Effector memory CD4-positive, alpha-beta T cell (primary cell): ENCODE measurements around the gene PPP1R13B.

ENCODE experiments used
- DNase-seq, 3 donors: peaks; one replicate each; pipeline ENCODE4 v3.0.0-alpha.2; 2020
- H3K27ac ChIP-seq: 2 replicates; pipeline ENCODE4 v1.7.0; 2013; ENCODE audit warnings: mild to moderate bottlenecking, low read length, moderate library complexity; ENCODE audit not compliant: insufficient read depth, poor library complexity, severe bottlenecking
- H3K27me3 ChIP-seq: replicated peaks from 2 replicates; pipeline ENCODE4 v1.7.0; 2013; ENCODE audit warnings: mild to moderate bottlenecking, low read length; ENCODE audit not compliant: insufficient read depth, control insufficient read depth, poor library complexity, severe bottlenecking
- H3K36me3 ChIP-seq: 2 replicates; pipeline ENCODE4 v1.7.0; 2013; ENCODE audit warnings: mild to moderate bottlenecking, low read length, moderate library complexity; ENCODE audit not compliant: control insufficient read depth, insufficient read depth
- H3K4me1 ChIP-seq: 2 replicates; pipeline ENCODE4 v1.7.0; 2013; ENCODE audit warnings: low read length, mild to moderate bottlenecking; ENCODE audit not compliant: control insufficient read depth, insufficient read depth, poor library complexity, severe bottlenecking
- H3K4me3 ChIP-seq: 2 replicates; pipeline ENCODE4 v1.7.0; 2013; ENCODE audit warnings: low read length, low read depth, mild to moderate bottlenecking; ENCODE audit not compliant: insufficient read depth, poor library complexity, severe bottlenecking
- H3K9me3 ChIP-seq: 2 replicates; pipeline ENCODE4 v1.7.0; 2013; ENCODE audit warnings: mild to moderate bottlenecking, low read length, moderate library complexity; ENCODE audit not compliant: control insufficient read depth

The PPP1R13B gene

DNA sequence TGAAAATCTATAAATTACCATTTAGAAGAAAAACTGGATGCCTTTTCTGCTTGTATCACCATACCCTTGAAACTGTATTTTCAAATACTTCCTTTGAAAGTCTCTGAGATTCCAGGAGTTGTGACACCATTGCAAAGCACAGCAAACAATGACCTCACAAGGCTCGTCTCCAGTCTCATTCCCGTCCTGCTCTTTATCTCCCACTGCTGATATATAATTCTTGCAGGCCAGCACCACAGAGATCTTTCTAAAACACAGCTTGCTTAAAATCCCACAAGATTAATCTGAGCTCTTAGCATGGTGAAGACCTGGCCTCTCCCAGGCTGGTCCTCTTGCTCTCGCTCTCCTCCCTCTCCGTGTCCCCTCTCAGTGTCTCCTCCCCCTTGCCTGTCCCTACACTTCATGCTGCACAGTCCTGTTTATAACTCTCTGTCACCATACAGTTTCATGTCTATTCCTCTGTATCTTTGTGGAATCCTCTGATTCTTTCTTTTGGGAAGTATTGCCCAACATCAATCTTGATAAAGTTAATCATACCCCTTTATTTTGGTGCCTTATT lies 80.0 kb downstream of the PPP1R13B start:
- no peaks in the 10 kb centered on the region for H3K27me3 ChIP-seq
- H3K36me3 ChIP-seq = no peaks in the 10 kb centered on the region
- no peaks in the 10 kb centered on the region for H3K9me3 ChIP-seq
- H3K4me1 ChIP-seq = no peaks in the 10 kb centered on the region
- H3K27ac ChIP-seq = no peak overlapping the region
- DNase-seq = no peak
- no peak overlapping the region for H3K4me3 ChIP-seq

- no peak for DNase-seq
- Histone ChIP-seq H3K4me1 (no peaks in the 10 kb centered on the region), H3K4me3 (no peak overlapping the region), H3K9me3 (no peaks in the 10 kb centered on the region), H3K36me3 (no peaks in the 10 kb centered on the region), H3K27me3 (no peaks in the 10 kb centered on the region), H3K27ac (no peak overlapping the region)
Measured at GRCh38 chr14:103765526-103765925, 81.8 kb downstream of the PPP1R13B start.

- H3K4me3 ChIP-seq = no peak overlapping the region
- H3K4me1 ChIP-seq = no peaks in the 10 kb centered on the region
- no peaks in the 10 kb centered on the region for H3K9me3 ChIP-seq
- no peak for DNase-seq
- no peaks in the 10 kb centered on the region for H3K27me3 ChIP-seq
- no peak overlapping the region for H3K27ac ChIP-seq
- H3K36me3 ChIP-seq = no peaks in the 10 kb centered on the region
Measured at GRCh38 chr14:103763730-103764488, 83.5 kb downstream of the PPP1R13B start.

GRCh38 chr14:103762541-103762940 lies 84.8 kb downstream of the PPP1R13B start:
- Histone ChIP-seq H3K27ac (no peak overlapping the region), H3K4me3 (no peak overlapping the region), H3K27me3 (no peaks in the 10 kb centered on the region), H3K4me1 (no peaks in the 10 kb centered on the region), H3K9me3 (no peaks in the 10 kb centered on the region), H3K36me3 (no peaks in the 10 kb centered on the region)
- DNase-seq = no peak

DNA sequence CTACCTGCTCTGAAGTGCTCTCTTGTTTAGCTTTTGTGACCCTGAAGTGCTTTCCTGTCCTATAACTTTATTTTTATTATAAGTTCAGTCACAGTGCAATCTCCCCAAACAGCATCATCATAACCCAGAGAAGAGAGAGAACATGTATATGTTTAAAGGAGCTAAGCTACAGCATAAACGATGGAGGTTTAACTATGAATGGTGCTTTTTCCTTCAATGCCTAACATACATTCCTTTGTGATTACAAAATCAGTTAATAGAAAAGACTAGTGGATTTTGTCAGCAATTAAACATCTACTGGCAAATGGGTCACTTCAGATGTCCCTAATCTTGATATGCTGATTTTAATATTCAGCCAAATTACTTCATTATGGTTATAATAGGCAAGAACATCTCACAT lies 85.3 kb downstream of the PPP1R13B start:
- no peak overlapping the region for H3K4me3 ChIP-seq
- no peaks in the 10 kb centered on the region for H3K36me3 ChIP-seq
- no peak overlapping the region for H3K27ac ChIP-seq
- no peak for DNase-seq
- no peaks in the 10 kb centered on the region for H3K4me1 ChIP-seq
- no peaks in the 10 kb centered on the region for H3K27me3 ChIP-seq
- no peaks in the 10 kb centered on the region for H3K9me3 ChIP-seq

DNA sequence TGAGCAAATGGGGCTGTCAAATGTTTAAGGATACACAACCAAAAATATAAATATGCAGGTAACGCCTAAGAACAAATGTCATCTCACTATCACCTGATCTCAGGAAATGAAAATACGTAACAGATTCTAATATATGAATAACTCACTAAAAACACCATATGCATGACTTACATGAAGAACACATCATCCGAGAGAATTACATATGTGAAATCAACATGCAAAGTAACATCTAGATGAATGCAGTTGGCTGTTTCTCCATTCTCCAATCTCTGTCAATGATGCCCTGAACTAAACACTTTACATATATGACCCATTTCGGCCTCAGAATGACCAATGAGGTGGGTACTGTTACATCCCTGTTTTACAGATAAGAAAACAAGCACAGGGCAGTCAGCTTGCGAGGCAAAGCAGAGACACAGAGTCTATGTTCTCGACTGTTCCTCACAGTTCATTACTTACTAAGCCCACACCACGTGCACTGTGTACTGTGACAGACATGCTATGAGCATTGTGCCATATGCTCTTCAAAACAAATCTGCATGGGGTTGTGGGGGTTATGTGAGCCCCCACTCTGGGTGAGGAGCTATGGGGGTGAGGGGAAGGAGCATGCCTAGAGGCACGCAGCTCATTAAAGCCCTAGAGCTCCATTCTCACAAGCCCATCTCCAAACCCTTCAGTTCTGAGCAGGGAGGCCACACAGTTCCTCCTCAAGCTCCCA lies 89.2 kb downstream of the PPP1R13B start:
- H3K4me1 ChIP-seq = no peaks in the 10 kb centered on the region
- no peaks in the 10 kb centered on the region for H3K36me3 ChIP-seq
- H3K4me3 ChIP-seq = no peak overlapping the region
- no peak for DNase-seq
- no peak overlapping the region for H3K27ac ChIP-seq
- H3K9me3 ChIP-seq = no peaks in the 10 kb centered on the region
- no peaks in the 10 kb centered on the region for H3K27me3 ChIP-seq

- DNase-seq = no peak
- no peaks in the 10 kb centered on the region for H3K9me3 ChIP-seq
- no peaks in the 10 kb centered on the region for H3K4me1 ChIP-seq
- H3K36me3 ChIP-seq = peaks cover 3% of the 10 kb centered on the region
- H3K4me3 ChIP-seq = no peak overlapping the region
- H3K27me3 ChIP-seq = no peaks in the 10 kb centered on the region
- no peak overlapping the region for H3K27ac ChIP-seq
Measured at GRCh38 chr14:103755060-103755459, 92.3 kb downstream of the PPP1R13B start.

GRCh38 chr14:103753774-103754173 lies 93.6 kb downstream of the PPP1R13B start:
- Histone ChIP-seq H3K36me3 (peaks cover 3% of the 10 kb centered on the region), H3K27ac (no peak overlapping the region), H3K27me3 (no peaks in the 10 kb centered on the region), H3K4me3 (no peak overlapping the region), H3K9me3 (no peaks in the 10 kb centered on the region), H3K4me1 (no peaks in the 10 kb centered on the region)
- DNase-seq = no peak

- Histone ChIP-seq H3K27me3 (no peaks in the 10 kb centered on the region), H3K36me3 (peaks cover 7% of the 10 kb centered on the region), H3K27ac (no peak overlapping the region), H3K9me3 (no peaks in the 10 kb centered on the region), H3K4me3 (no peak overlapping the region), H3K4me1 (no peaks in the 10 kb centered on the region)
- no peak for DNase-seq
Measured at GRCh38 chr14:103749860-103750259, 97.5 kb downstream of the PPP1R13B start.

- peaks cover 11% of the 10 kb centered on the region for H3K36me3 ChIP-seq
- H3K9me3 ChIP-seq = no peaks in the 10 kb centered on the region
- no peaks in the 10 kb centered on the region for H3K27me3 ChIP-seq
- DNase-seq = no peak
- H3K4me1 ChIP-seq = no peaks in the 10 kb centered on the region
- no peak overlapping the region for H3K27ac ChIP-seq
- no peak overlapping the region for H3K4me3 ChIP-seq
Measured at GRCh38 chr14:103749452-103749851, 97.9 kb downstream of the PPP1R13B start.
